Upper lobe of right lung (tissue), 1 donor: ENCODE results near the gene ALDH3A1. TPM values are rescaled to one million over a fixed set of nuclear protein-coding genes. Genes with fewer than 3 reads are reported as not detected.

Source experiments
- ATAC-seq: fragments of 200-7000 bp; cut with Tn5 transposase; one replicate; pipeline ENCODE4 v1.9.1; 2020; ENCODE audit warnings: mild to moderate bottlenecking, moderate library complexity
- DNase-seq: peaks from one replicate; pipeline ENCODE4 v3.0.0-alpha.2; 2020
- H3K27ac ChIP-seq: fragments of 200-600 bp; one replicate; pipeline ENCODE4 v1.8.0; 2022
- H3K27me3 ChIP-seq: fragments of 200-600 bp; one replicate; pipeline ENCODE4 v1.8.0; 2022; ENCODE audit warnings: mild to moderate bottlenecking
- H3K36me3 ChIP-seq: fragments of 200-600 bp; one replicate; pipeline ENCODE4 v1.8.0; 2022
- H3K4me1 ChIP-seq: fragments of 200-600 bp; one replicate; pipeline ENCODE4 v1.8.0; 2022
- H3K4me3 ChIP-seq: fragments of 200-600 bp; one replicate; pipeline ENCODE4 v1.8.0; 2022; ENCODE audit warnings: mild to moderate bottlenecking
- H3K9me3 ChIP-seq: fragments of 200-600 bp; one replicate; pipeline ENCODE4 v1.8.0; 2022
- intact Hi-C: fragments of 100-400 bp; cut with DNase I; formaldehyde crosslinking; loops from one replicate; pipeline ENCODE4 v1.11.0; 2022
- total RNA-seq: library from RNA; stranded (reverse); fragmentation: NEBNext Ultra II Directional; extraction: Animal tissue kit (Norgen Biotek cat#: 25700); gene quantifications from one replicate; pipeline ENCODE4 v1.2.1, GENCODE V29; 2021
- TF ChIP-seq, protein P1 (sequence below): fragments of 200-600 bp; IDR thresholded peaks from one replicate; pipeline ENCODE4 v1.8.0; 2022; ENCODE audit warnings: antibody characterized with exemption
- donor health status: DM: no; HTN: yes; CAD: no; lungs with severe emphysema.

Gene ALDH3A1
- total RNA-seq, 1 donor from 2014 or later = 10.5 TPM

DNA sequence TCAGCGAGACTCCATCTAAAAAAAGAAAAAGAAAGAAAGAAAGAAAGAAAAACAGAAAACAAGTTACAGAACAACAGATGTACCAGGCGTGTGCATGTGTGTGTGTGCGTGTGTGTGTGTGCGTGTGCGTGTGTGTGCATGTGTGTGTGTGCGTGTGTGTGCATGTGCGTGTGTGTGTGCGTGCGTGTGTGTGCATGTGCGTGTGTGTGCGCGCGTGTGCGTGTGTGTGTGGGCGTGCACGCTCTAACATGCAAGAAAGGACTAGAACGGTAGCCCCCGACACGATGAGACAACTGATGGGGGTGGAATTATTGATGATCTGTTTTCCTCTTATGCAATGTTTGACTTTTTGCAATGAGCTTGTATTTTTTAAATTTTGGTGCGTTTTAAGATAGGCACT lies 1.6 kb downstream of the ALDH3A1 start:
- H3K27me3 ChIP-seq = no peaks in the 10 kb centered on the region
- H3K4me1 ChIP-seq = peaks cover 17% of the 10 kb centered on the region
- TF ChIP-seq, protein P1, sequence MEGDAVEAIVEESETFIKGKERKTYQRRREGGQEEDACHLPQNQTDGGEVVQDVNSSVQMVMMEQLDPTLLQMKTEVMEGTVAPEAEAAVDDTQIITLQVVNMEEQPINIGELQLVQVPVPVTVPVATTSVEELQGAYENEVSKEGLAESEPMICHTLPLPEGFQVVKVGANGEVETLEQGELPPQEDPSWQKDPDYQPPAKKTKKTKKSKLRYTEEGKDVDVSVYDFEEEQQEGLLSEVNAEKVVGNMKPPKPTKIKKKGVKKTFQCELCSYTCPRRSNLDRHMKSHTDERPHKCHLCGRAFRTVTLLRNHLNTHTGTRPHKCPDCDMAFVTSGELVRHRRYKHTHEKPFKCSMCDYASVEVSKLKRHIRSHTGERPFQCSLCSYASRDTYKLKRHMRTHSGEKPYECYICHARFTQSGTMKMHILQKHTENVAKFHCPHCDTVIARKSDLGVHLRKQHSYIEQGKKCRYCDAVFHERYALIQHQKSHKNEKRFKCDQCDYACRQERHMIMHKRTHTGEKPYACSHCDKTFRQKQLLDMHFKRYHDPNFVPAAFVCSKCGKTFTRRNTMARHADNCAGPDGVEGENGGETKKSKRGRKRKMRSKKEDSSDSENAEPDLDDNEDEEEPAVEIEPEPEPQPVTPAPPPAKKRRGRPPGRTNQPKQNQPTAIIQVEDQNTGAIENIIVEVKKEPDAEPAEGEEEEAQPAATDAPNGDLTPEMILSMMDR = no peak
- H3K4me3 ChIP-seq = no peak overlapping the region
- DNase-seq (no peak), ATAC-seq (no peak)
- intact Hi-C loops = no loop called here
- H3K9me3 ChIP-seq = no peaks in the 10 kb centered on the region
- no peaks in the 10 kb centered on the region for H3K36me3 ChIP-seq
- H3K27ac ChIP-seq = no peak overlapping the region

DNA sequence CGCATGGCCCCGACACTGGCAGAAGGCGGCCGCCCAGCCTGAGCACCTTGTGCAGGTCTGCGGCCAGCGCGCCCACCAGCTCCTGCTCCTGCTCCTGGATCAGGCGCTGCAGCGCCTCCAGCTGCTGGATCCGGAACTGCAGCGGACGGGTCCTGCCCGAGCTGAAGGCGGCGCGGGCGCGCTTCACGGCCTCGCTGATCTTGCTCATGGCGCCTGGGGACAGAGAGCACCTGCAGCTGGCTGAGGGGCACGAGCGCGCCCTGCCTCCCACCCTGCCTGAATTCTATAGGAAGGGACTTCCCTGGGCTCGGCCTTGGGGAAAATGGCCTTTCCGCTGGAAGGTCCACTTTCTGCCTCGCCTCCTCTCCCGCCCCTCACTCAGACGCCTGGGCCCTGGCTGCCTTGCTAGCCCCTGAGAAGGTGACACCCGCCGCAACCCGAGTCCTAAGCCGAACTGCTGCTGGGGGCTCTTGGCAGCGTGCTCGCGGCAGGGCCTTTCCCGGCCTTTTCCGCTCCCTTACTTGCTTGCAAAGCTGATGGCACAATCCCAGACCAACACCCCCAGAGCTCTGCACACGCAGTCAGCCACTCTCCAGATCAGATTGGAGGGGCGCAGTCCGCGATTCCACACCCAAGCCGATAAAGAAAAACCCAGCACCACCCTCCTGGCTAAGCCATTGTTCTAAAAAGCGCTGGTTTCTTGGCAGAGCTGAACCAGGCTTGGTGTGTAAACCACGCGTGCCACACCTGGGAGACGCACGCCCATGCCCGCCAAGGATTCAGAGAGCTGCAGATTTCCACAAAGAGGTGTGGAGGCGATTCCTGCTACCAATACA lies 3.0 kb downstream of the ALDH3A1 start:
- H3K4me1 ChIP-seq = peaks cover 17% of the 10 kb centered on the region
- TF ChIP-seq, protein P1 = peak; percentile 93
- peak overlapping the region; percentile 47 for H3K27ac ChIP-seq
- intact Hi-C loops = no loop called here
- no peaks in the 10 kb centered on the region for H3K36me3 ChIP-seq
- DNase-seq = peak; percentile 95
- ATAC-seq = peak; percentile 93
- H3K4me3 ChIP-seq = peak overlapping the region; percentile 47
- no peaks in the 10 kb centered on the region for H3K27me3 ChIP-seq
- no peaks in the 10 kb centered on the region for H3K9me3 ChIP-seq

DNA sequence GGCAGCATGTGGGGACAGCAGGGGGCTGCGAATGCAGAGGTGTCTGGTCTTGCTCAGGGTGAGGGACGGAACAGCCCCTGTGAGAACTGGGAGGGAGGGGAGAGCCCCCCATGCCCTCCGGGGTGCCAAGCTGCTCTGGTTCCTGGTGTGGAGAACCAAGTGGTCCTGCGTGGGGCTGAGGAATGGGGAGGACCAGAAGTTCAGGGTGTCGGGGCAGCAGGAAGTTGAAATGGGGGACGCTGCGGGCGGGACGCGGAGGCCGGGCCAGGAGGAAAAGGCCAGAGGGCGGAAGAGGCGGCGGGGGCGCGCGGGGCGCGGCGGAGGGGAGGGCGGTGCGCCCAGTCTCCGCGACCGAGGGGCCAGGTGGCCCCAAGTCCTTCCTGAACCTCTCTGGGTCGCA lies 3.6 kb downstream of the ALDH3A1 start:
- no peaks in the 10 kb centered on the region for H3K9me3 ChIP-seq
- peaks cover 17% of the 10 kb centered on the region for H3K4me1 ChIP-seq
- no peaks in the 10 kb centered on the region for H3K27me3 ChIP-seq
- TF ChIP-seq, protein P1 = no peak
- no peaks in the 10 kb centered on the region for H3K36me3 ChIP-seq
- H3K27ac ChIP-seq = no peak overlapping the region
- intact Hi-C loops = no loop called here
- ATAC-seq (peak; percentile 45), DNase-seq (no peak)
- H3K4me3 ChIP-seq = peak overlapping the region; percentile 47

DNA sequence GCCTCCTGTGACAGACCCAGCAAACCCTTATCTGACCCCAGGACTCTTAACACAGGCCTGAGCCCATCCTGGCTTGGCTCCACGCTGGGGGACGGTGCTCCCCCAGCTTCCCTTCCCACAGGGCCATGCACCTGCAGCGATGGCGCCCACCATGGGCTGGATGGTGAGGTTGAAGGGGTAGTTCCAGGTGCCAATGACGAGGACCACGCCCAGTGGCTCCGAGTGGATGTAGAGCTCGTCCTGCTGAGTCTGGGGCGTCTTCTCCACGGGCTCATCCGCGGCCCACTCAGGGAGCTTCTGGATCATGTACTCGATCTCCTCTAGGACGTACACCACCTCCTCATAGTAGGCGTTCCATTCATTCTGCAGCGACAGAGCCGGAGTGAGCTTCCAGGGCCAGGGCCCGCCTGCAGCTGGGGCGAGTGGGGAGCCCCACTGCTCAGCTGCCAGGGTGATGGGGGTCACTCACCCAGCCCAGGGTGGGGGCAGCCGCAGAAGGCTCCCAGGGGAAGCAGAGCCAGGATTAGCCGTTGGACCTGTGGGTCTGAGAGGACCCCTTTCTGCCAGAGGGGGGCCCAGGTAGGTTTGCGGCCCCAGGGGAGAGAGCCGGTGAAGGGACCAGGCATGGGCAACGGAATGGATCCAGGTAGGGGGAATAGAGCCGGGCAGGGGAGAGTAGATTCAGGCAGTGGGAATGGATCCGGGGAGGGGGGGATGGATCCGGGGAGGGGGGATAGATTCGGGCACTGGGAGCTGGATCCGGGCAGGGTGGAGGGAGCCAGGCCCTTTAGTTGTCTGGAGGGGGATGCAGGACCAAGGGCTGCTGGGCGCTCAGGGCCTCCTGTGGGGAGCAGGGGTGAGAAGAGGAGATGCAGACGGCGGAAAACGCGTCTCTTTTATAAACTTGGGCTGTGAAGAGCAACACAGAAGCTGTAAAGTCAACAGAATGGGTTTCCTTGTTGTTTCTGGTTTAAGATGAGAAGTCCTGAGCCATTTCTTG lies 4.7 kb downstream of the ALDH3A1 start:
- peaks cover 13% of the 10 kb centered on the region for H3K4me1 ChIP-seq
- H3K27ac ChIP-seq = no peak overlapping the region
- DNase-seq (peak; percentile 60), ATAC-seq (no peak)
- no peaks in the 10 kb centered on the region for H3K27me3 ChIP-seq
- H3K9me3 ChIP-seq = no peaks in the 10 kb centered on the region
- intact Hi-C loops = no loop called here
- TF ChIP-seq, protein P1 = no peak
- no peak overlapping the region for H3K4me3 ChIP-seq
- H3K36me3 ChIP-seq = no peaks in the 10 kb centered on the region

DNA sequence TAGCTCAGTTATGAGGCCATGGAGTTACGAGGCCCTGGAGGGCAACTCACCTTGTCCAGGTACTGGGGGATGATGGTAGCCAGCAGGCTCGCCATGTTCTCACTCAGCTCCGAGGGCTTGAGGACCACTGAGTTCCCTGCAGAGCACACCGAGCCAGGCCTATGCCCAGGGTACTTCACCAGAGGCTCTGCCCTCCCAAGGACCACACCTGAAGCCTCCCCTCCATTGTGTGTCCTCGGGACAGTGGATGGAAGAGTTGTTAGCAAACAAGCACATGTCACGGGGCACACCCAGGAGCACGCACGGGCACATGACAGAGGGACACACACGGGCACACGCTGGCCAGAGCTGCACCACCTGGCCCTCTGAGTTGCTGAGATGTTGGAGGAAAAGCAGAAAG lies 5.6 kb downstream of the ALDH3A1 start:
- no peaks in the 10 kb centered on the region for H3K9me3 ChIP-seq
- H3K36me3 ChIP-seq = no peaks in the 10 kb centered on the region
- no peak for ATAC-seq
- no peak overlapping the region for H3K27ac ChIP-seq
- H3K4me1 ChIP-seq = peaks cover 7% of the 10 kb centered on the region
- intact Hi-C loops = no loop called here
- no peak overlapping the region for H3K4me3 ChIP-seq
- no peak for DNase-seq
- TF ChIP-seq, protein P1 = no peak
- no peaks in the 10 kb centered on the region for H3K27me3 ChIP-seq
